ENCODE measurements around the gene PSMA2.
A peak's percentile ranks its signal among the peaks of the same experiment; 100 is the strongest.

The PSMA2 gene

DNA sequence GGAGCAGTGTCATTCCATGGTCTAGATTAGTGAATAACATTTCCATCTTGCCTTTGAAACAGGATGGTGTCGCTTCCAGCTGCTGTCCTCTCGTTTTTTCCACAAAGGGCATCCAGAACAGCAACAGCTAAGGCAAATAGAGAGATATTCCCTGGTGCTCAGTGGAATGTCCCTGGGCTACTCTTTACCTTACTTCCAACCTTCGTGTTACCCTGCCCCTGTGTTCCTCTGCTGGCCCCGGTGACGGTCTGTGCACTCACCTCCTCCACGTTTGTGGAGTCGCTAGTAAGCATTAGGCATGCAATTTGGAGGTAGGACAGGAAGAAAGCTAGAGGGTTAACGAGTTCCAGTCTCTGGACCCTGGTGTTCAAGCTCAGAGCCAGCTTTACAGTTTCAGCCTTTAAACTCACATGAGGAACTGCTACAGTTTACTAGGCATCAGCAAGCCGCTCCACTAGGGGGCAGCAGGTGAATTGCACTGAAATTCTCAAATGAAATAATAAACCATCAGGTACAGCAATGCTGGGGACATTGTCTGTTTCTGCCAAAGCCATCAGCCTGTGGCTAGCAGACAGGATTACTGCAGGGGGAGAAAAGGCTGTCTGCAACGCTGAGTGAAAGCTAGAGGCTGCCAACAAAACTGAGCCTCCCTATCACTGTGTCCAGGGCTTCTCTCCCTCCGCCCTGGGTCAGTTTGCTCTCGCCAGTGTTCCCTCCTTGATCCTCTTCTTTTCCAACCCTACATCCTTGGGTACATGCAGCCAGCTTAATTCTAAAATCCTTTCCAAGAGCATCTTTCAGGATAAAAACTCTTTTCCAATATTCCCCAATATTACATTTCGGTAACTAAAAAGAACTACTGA is 9.2 kb upstream of the PSMA2 start:
- peak; percentile 67 for DNase-seq (ENCODE audit: low read depth)

- DNase-seq (ENCODE audit: low read depth) = no peak
Measured at GRCh38 chr7:42939457-42940240, 7.7 kb upstream of the PSMA2 start.

GRCh38 chr7:42935861-42936260 is 3.9 kb upstream of the PSMA2 start:
- no peak for DNase-seq (ENCODE audit: low read depth)

DNA sequence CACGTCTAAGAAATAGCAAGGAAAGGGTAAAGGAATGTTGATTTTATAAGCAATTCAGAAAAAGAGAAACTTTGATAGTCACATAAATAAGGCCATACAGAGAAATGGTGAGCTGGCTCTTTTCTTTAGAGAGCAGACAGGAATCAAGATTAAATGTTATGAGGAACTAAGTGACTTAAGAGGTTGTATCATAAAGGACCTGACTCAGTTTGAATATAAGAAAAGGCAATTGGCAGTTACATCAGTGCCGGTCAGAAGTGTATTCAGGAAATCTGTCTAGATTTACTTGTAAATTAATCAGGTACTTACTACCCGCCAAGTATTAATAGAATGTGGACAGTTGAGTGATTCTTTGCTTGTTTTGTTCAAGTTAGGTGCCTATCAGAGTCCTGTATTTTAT is 2.3 kb upstream of the PSMA2 start:
- no peak for DNase-seq (ENCODE audit: low read depth)

DNA sequence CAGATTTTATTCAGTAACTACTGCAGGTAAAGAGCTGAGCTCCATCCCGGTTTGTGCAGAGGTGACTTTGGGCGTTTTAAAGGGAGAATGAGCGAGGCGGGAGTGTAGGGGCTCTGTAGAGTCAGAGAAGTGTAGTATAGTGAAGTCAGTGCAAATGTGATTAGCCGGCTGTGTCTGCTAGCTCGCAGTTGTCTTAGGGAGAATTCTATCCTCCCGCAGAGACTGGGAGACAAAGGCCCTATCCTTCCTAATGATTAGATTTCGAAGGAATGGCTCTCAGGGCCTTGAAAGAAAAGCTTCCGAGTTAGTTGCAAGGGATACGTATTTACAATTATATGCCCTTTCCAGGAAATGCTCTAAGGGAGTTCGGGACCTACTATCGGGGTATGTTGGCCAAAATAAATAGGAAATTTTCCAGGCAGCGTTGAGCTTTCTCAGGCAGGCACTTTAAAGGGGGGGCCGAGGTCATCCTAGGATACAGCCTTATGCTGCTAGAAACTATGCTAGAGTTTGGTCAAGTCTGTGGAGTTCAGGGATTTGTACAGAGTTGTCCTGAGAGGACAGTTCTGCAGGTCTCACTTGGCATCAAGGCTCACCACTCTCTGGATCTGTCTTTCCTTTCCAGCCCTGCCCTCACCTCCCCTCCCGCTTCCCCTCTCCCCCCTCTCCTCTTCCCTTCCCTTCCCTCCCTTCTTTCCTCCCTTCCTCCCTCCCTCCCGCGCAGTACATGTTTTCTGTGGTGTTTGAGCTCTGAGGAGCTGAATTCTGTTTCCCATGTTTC is 1.0 kb upstream of the PSMA2 start:
- DNase-seq (ENCODE audit: low read depth) = peak; percentile 67

- peak; percentile 14 for DNase-seq (ENCODE audit: low read depth)
Measured at GRCh38 chr7:42931447-42931833, 534 bp downstream of the PSMA2 start.

- peak; percentile 74 for DNase-seq (ENCODE audit: low read depth)
Measured at GRCh38 chr7:42930889-42931288, 1.1 kb downstream of the PSMA2 start.

DNA sequence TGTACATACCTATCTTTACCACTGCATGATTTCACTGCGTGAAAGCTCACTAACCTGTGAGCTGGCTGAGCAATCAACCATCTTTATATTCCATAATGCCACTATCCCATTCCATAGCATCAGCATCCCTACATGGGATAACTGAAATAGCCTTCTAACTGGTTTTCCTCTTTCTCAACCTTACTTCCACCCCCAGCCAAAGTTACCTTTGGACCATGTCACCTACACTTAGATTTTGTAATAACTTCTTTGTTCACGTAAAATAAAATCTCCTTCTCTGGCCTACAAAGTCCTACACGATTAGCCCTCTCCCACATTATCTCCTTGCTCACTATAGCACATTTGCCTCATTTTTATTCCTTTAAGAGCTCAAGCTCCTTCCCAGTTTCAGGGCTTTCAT is 2.5 kb downstream of the PSMA2 start:
- DNase-seq (ENCODE audit: low read depth) = no peak

DNA sequence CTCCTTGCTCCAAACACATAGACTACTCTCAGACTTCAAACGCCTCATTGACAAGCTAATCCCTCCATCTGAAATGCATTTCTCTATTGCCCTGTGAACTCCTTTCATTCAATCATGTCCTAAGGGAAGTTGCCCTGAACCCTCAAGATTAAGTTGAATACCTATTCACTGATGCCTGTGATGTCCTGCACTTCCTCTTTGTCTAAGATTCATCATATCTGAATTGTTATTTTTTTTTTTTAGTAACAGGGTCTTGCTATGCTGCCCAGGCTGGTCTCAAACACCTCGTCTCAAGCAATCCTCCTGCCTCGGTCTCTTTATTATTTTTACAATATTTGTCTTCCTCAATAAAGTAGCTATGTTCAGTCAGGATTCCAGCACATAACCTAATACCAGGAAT is 3.2 kb downstream of the PSMA2 start:
- no peak for DNase-seq (ENCODE audit: low read depth)

DNA sequence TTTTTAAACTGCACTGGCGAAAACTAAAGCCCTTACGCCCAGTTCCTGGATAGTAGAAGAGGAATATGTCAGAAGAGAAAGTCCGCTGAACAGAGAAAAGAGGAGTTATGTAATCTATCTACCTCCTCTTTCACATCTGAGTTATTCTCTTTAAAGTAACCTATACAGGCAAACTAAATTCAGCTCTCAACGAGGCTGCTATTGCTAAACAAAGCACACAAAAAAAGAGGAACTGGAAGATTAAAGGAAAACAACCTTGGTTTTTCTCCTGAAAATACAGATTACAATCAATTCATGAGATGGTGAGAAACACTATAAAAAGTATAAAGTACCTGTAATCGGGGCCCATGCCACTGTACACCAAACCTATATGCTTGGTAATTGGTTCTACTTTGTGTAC is 5.8 kb downstream of the PSMA2 start:
- no peak for DNase-seq (ENCODE audit: low read depth)

DNA sequence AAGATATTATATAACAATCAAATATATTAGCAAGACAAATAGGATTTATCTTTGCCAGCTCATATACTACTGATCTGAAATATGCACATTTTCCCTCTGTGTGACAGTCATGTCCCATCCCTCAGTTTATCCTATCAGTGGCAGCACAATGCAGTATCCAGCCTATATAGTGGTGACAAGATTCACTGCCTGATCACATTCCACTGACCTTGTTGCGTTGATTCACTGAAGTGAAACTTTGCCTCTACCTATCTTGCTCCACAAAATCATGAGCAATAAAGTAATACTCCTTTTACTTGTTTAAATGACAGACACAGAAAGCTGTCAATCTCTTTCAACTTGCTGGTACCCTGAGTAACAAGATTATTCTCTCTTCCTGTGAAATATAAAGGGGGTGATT is 6.3 kb downstream of the PSMA2 start:
- DNase-seq (ENCODE audit: low read depth) = no peak

GRCh38 chr7:42924223-42924838 is 7.6 kb downstream of the PSMA2 start:
- peak; percentile 37 for DNase-seq (ENCODE audit: low read depth)

DNA sequence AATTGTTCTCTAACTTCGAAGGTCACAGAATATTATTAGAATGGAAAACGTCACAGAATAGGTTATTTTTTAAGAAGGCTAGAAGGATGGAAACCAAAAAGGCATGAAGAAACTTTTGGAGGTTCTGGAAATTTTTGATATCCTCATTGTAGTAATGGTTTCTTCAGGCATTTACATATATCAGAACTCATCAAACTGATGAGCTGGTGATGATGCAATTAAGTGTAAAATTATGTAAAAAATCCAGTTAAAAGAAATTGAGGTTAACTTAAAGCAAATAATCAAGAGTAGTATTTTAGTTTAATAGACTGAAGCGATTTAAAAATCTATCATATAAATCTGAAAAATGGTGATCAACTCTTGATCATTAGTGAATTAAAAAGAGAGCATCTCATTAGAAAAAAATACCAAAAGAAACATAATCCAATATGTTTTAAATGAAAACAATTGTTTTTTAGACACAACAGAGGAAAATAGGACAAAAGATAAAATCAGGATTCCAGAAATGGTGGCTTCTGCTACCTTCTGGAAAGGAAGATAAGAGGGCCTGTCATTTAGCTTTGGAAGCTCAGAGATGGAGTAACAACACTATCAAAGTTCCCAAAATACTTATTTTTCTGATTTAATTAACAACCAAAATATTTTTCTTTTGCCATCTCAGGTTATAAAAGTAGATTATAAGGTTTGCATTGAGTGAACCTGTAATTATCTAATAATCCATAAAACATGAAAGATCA is 9.8 kb downstream of the PSMA2 start:
- no peak for DNase-seq (ENCODE audit: low read depth)

DNA sequence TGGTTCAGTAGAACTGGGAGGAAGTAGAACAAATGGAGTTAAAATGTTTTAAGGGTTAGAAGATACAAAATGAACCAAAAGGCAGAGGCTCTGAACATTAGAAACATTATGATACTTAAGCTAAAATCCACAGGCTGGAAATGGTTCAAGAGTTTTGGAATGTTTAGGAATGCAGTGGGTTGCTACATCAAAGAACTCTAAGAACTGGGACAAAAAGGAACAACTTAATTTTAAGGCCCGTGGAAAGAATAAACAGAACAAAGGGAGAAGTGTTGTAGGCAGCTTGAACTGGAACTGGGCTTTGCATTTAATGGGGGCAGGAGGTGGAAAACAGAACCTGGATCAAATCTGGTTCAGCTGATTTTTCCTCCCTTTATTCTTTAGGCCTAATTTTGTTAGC is 16.6 kb downstream of the PSMA2 start:
- peak; percentile 60 for DNase-seq (ENCODE audit: low read depth)

GRCh38 chr7:42914421-42915045 is 17.4 kb downstream of the PSMA2 start:
- DNase-seq (ENCODE audit: low read depth) = peak; percentile 98

GRCh38 chr7:42914009-42914408 is 18.0 kb downstream of the PSMA2 start:
- no peak for DNase-seq (ENCODE audit: low read depth)

DNA sequence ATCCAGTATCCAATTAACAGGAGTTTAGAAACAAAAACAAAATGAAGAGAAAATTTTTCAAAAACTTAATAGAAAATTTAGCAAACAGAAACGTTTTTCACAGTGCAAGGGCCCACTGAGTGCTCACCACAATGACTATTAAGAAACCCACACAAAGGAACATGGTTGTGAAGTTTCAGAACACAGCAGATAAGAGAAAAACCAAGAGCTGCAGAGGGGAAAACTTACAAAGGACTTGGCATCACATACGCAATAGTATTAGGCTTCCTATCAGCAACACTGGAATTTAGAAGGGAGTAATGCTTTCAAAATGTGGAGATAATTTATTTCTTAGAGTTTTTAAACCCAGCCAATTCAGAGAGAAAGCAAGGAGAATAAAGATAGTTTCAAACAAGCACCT is 18.4 kb downstream of the PSMA2 start:
- DNase-seq (ENCODE audit: low read depth) = peak; percentile 99

DNA sequence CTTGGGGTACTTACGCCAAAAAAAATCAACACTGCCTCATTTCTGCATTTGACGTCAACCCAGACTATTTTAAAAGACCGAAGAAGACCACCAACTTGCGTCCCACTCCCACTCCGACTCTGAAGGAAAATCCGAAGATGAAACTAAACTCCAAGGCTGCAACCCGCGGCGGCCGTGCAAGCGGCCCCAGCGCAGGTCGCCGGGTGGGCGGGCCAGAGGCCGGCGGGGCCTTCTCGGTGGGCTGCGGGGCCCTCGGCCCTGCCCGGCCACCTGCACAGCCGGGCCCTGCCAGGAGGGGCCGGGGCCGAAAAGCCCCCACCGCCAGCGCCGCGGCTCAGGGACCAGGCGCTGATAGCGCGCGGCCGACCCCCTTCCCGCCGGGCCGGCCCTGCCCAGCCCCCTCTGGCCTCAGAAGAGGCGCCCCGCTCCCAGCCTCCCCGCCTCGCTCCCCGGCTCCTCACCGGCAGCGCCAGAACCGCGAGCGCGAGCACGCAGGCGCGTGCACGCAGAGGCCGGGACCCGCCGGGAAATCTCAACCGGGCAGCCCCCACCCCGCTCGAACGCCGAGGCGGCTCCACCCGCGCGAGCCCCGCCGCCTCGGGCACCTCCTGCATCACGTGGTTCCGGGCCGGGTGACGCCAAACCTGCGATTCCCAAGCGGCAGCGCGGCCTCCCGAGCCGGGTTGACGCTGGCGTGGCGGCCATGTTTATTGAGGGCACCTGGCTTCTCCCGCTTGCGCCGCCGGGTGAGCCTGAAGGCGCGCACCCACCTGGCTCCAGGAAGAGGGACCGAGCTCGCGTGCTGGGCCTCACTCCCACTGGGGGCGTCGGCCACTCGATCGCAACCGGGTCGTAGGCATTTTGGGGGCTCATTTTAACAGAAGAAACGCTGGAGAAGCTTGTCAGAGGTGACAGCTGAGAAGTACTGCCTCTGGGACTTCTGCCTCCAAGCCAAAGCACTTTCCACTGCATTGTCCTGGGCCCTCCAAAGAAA is 20.2 kb downstream of the PSMA2 start, which contains the start of gene C7orf25:
Gene C7orf25 (minus strand): TSS at position 617 of the 994 bp plus-strand sequence. CDS start 1,170 bp downstream, outside the sequence.
- peak; percentile 90 for DNase-seq (ENCODE audit: low read depth)

- DNase-seq (ENCODE audit: low read depth) = no peak
Measured at GRCh38 chr7:42910306-42910705, 21.7 kb downstream of the PSMA2 start.

Data from amniotic epithelial cell (primary cell).